C4-2B (cell line): ENCODE results near the gene RNU6-7.

Experiments used
- ZFX ChIP-seq: fragments of 450-650 bp; IDR thresholded peaks from 2 replicates; pipeline ENCODE4 v1.6.1; 2017
- TF ChIP-seq, protein P1 (sequence below): fragments of 450-650 bp; conservative IDR thresholded peaks from 2 replicates; pipeline ENCODE4 v1.5.1; 2017; ENCODE audit warnings: mild to moderate bottlenecking

DNA sequence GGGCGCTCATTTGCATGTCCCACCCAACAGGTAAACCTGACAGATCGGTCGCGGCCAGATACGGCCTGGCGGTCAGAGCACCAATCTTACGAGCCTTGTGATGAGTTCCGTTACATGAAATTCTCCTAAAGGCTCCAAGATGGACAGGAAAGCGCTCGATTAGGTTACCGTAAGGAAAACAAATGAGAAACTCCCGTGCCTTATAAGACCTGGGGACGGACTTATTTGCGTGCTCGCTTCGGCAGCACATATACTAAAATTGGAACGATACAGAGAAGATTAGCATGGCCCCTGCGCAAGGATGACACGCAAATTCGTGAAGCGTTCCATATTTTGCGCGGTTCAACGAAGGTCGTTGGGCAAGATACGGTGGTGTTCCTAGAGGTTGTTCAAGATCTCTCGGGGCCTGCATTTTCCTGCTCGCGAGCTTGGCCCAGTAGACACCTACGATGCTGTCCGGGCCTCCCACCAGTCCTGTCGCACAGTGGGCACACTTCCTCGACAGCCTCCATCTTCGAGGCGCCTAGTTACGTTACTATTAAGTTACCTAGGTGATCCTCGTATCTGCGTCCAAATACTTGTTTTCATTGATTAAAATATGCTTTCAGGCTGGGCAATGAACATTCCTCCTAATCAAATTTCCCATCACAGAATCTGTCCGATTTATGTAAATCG lies at the start of gene RNU6-7:
- TF ChIP-seq, protein P1, sequence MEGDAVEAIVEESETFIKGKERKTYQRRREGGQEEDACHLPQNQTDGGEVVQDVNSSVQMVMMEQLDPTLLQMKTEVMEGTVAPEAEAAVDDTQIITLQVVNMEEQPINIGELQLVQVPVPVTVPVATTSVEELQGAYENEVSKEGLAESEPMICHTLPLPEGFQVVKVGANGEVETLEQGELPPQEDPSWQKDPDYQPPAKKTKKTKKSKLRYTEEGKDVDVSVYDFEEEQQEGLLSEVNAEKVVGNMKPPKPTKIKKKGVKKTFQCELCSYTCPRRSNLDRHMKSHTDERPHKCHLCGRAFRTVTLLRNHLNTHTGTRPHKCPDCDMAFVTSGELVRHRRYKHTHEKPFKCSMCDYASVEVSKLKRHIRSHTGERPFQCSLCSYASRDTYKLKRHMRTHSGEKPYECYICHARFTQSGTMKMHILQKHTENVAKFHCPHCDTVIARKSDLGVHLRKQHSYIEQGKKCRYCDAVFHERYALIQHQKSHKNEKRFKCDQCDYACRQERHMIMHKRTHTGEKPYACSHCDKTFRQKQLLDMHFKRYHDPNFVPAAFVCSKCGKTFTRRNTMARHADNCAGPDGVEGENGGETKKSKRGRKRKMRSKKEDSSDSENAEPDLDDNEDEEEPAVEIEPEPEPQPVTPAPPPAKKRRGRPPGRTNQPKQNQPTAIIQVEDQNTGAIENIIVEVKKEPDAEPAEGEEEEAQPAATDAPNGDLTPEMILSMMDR, result no peak
- peak; percentile 8; the same call in 1 of the 2 replicates for TF ChIP-seq ZFX
